Motor neuron (in vitro differentiated cells): ENCODE measurements around the gene IFT122. TPM values are rescaled to one million over a fixed set of nuclear protein-coding genes. Genes with fewer than 3 reads are reported as not detected.
A peak's percentile ranks its signal among the peaks of the same experiment; 100 is the strongest.
"Not testable (repeated sequence)": the region's sequence is repeated elsewhere in the genome, so short reads cannot be mapped to it uniquely, and the experiment has no call there.

ENCODE experiments used
- ATAC-seq, 8 experiments: fragments of 200-7000 bp; cut with Tn5 transposase; replicated peaks in 6 of 8; 2 replicates each; pipeline ENCODE4 v1.8.0; 2021; ENCODE audit warnings: mild to moderate bottlenecking in 8 of 8, moderate library complexity in 8 of 8
- H3K27ac ChIP-seq, 2 donors: fragments of 250-450 bp; sonication (Bioruptor Pico); 2 replicates each; pipeline ENCODE4 v1.9.0; 2021; ENCODE audit warnings: antibody characterized with exemption in 2 of 2, mild to moderate bottlenecking in 2 of 2, moderate library complexity in 1 of 2
- H3K4me1 ChIP-seq, 2 donors: fragments of 250-450 bp; sonication (Bioruptor Pico); replicated peaks in 1 of 2; 2 replicates each; pipeline ENCODE4 v1.6.1; 2021; ENCODE audit warnings: antibody characterized with exemption in 2 of 2, mild to moderate bottlenecking in 2 of 2, moderate library complexity in 1 of 2
- H3K4me3 ChIP-seq, 5 donors: fragments of 250-450 bp; sonication (Bioruptor Pico); 2 replicates each; pipeline ENCODE4 v1.9.0; 2021; ENCODE audit warnings: antibody characterized with exemption in 5 of 5, mild to moderate bottlenecking in 5 of 5, moderate library complexity in 4 of 5
- WGBS, 10 experiments: fragments of 450-650 bp; shearing (Covaris generic); methylation state at CpG; one replicate each; pipeline ENCODE4 v1.0.0; 2022; 5-methylcytosine and 5-hydroxymethylcytosine counted together
- in situ Hi-C, 9 experiments: fragments of 400-800 bp; cut with MboI; loops; one replicate each; pipeline ENCODE4 v1.15.0; 2021; ENCODE audit warnings: low sequenced_read_pairs in 9 of 9, low pct_unique_long_range_greater_than_20kb in 2 of 9; ENCODE audit not compliant: unreplicated experiment in 9 of 9
- total RNA-seq, 8 experiments: library from RNA; unstranded; fragments of 300-600 nt; gene quantifications; 2 replicates each; pipeline versions ENCODE4 v1.2.3 to v1.2.4, GENCODE V29; 2022

IFT122 gene
- total RNA-seq, 8 experiments from 2014 or later, result 8.4 to 34.5 (median 24.8) TPM

- Histone ChIP-seq H3K27ac (no peak overlapping the region), H3K4me1 (peaks cover 6 to 10% of the 10 kb centered on the region in 2 donors), H3K4me3 (no peak overlapping the region)
- in situ Hi-C loops, result loop anchor here in 5 of 9 experiments (25.0 kb wide), 5 partner anchors 126 to 451 kb away; partner anchors contain the start of gene PLXND1 (in 1 of the 5)
- WGBS, 10 experiments, result 100% methylated on average over 2 of the region's 2 CpGs; no CpG with 5 or more reads in 8 of the 10 experiments
- ATAC-seq, result no peak
Measured at GRCh38 chr3:129486664-129487035, 46.6 kb downstream of the IFT122 start.

GRCh38 chr3:129487183-129487867 is 47.3 kb downstream of the IFT122 start:
- 60 to 100% (median 95%) methylated on average over 1 to 6 of the region's 13 CpGs; no CpG with 5 or more reads in 5 of the 10 experiments for WGBS, 10 experiments
- ATAC-seq, result no peak
- H3K27ac ChIP-seq, result no peak overlapping the region
- in situ Hi-C loops, result loop anchor here in 5 of 9 experiments (25.0 kb wide), 5 partner anchors 125 to 450 kb away; partner anchors contain the start of gene PLXND1 (in 1 of the 5)
- H3K4me1 ChIP-seq, result peaks cover 6 to 7% of the 10 kb centered on the region in 2 donors
- H3K4me3 ChIP-seq, result no peak overlapping the region

GRCh38 chr3:129487868-129488335 is 47.9 kb downstream of the IFT122 start:
- WGBS, 10 experiments, result 100% methylated on average over 1 of the region's 4 CpGs; no CpG with 5 or more reads in 8 of the 10 experiments
- ATAC-seq, H3K27ac ChIP-seq, H3K4me1 ChIP-seq, H3K4me3 ChIP-seq: not testable (repeated sequence)
- in situ Hi-C loops, result loop anchor here in 5 of 9 experiments (25.0 kb wide), 5 partner anchors 124 to 449 kb away; partner anchors contain the start of gene PLXND1 (in 1 of the 5)

GRCh38 chr3:129489258-129489657 is 49.2 kb downstream of the IFT122 start:
- 75 to 100% (median 100%) methylated on average over 1 to 4 of the region's 10 CpGs; no CpG with 5 or more reads in 5 of the 10 experiments for WGBS, 10 experiments
- in situ Hi-C loops, result loop anchor here in 5 of 9 experiments (25.0 kb wide), 5 partner anchors 123 to 448 kb away; partner anchors contain the start of gene PLXND1 (in 1 of the 5)
- not testable (repeated sequence) for H3K4me1 ChIP-seq, H3K27ac ChIP-seq, H3K4me3 ChIP-seq, ATAC-seq

GRCh38 chr3:129490273-129490675 is 50.2 kb downstream of the IFT122 start:
- 0 to 28% (median 0%) methylated on average over 1 to 4 of the region's 5 CpGs; no CpG with 5 or more reads in 6 of the 10 experiments for WGBS, 10 experiments
- H3K4me1 ChIP-seq, result peaks cover 6 to 7% of the 10 kb centered on the region in 2 donors
- peak; percentile 88 to 99 (median 98) for ATAC-seq
- H3K27ac ChIP-seq, result peak overlapping the region in 1 of 2 donors; percentile 26
- in situ Hi-C loops, result loop anchor here in 5 of 9 experiments (25.0 kb wide), 5 partner anchors 122 to 447 kb away; partner anchors contain the start of gene PLXND1 (in 1 of the 5)
- no peak overlapping the region for H3K4me3 ChIP-seq

GRCh38 chr3:129491077-129491476 is 51.1 kb downstream of the IFT122 start:
- not testable (repeated sequence) for H3K27ac ChIP-seq, ATAC-seq, H3K4me1 ChIP-seq, H3K4me3 ChIP-seq
- in situ Hi-C loops, result loop anchor here in 5 of 9 experiments (25.0 kb wide), 5 partner anchors 121 to 446 kb away; partner anchors contain the start of gene PLXND1 (in 1 of the 5)
- WGBS, 10 experiments, result 77 to 100% (median 89%) methylated on average over 1 to 3 of the region's 4 CpGs; no CpG with 5 or more reads in 6 of the 10 experiments

GRCh38 chr3:129491794-129492193 is 51.8 kb downstream of the IFT122 start:
- Histone ChIP-seq H3K4me3 (no peak overlapping the region), H3K27ac (no peak overlapping the region), H3K4me1 (peaks cover 6 to 7% of the 10 kb centered on the region in 2 donors)
- in situ Hi-C loops, result loop anchor here in 5 of 9 experiments (25.0 kb wide), 5 partner anchors 121 to 446 kb away; partner anchors contain the start of gene PLXND1 (in 1 of the 5)
- WGBS, 10 experiments, result 93 to 100% (median 99%) methylated on average over 2 to 7 of the region's 9 CpGs; no CpG with 5 or more reads in 2 of the 10 experiments
- ATAC-seq, result no peak

GRCh38 chr3:129492691-129493090 is 52.7 kb downstream of the IFT122 start:
- peaks cover 6 to 7% of the 10 kb centered on the region in 2 donors for H3K4me1 ChIP-seq
- no peak overlapping the region for H3K4me3 ChIP-seq
- in situ Hi-C loops, result loop anchor here in 5 of 9 experiments (25.0 kb wide), 5 partner anchors 120 to 445 kb away; partner anchors contain the start of gene PLXND1 (in 1 of the 5)
- ATAC-seq, result no peak
- 20 to 100% (median 80%) methylated on average over 1 to 4 of the region's 4 CpGs; no CpG with 5 or more reads in 1 of the 10 experiments for WGBS, 10 experiments
- H3K27ac ChIP-seq, result no peak overlapping the region

GRCh38 chr3:129493206-129493605 is 53.2 kb downstream of the IFT122 start:
- ATAC-seq, result peak in 1 of 8 experiments; percentile 2
- Histone ChIP-seq H3K27ac (no peak overlapping the region), H3K4me1 (peaks cover 6 to 7% of the 10 kb centered on the region in 2 donors), H3K4me3 (no peak overlapping the region)
- in situ Hi-C loops, result loop anchor here in 5 of 9 experiments (25.0 kb wide), 5 partner anchors 119 to 444 kb away; partner anchors contain the start of gene PLXND1 (in 1 of the 5)
- WGBS, 10 experiments, result 72 to 93% (median 92%) methylated on average over 2 to 4 of the region's 4 CpGs; no CpG with 5 or more reads in 7 of the 10 experiments

GRCh38 chr3:129494499-129494898 is 54.5 kb downstream of the IFT122 start:
- WGBS, 10 experiments, result 70 to 100% (median 84%) methylated on average over 1 to 4 of the region's 5 CpGs; no CpG with 5 or more reads in 2 of the 10 experiments
- H3K4me3 ChIP-seq, H3K4me1 ChIP-seq, H3K27ac ChIP-seq, ATAC-seq: not testable (repeated sequence)
- in situ Hi-C loops, result loop anchor here in 5 of 9 experiments (25.0 kb wide), 5 partner anchors 118 to 443 kb away; partner anchors contain the start of gene PLXND1 (in 1 of the 5)

- not testable (repeated sequence) for H3K4me3 ChIP-seq, H3K4me1 ChIP-seq, H3K27ac ChIP-seq
- 0% methylated on average over 1 of the region's 10 CpGs; no CpG with 5 or more reads in 9 of the 10 experiments for WGBS, 10 experiments
- ATAC-seq, result peak in 4 of 8 experiments; percentile 18 to 55 (median 36)
- in situ Hi-C loops, result loop anchor here in 5 of 9 experiments (25.0 kb wide), 5 partner anchors 117 to 442 kb away; partner anchors contain the start of gene PLXND1 (in 1 of the 5)
Measured at GRCh38 chr3:129495006-129495639, 55.1 kb downstream of the IFT122 start.

- WGBS, 10 experiments, result 83 to 100% (median 88%) methylated on average over 1 to 2 of the region's 2 CpGs; no CpG with 5 or more reads in 6 of the 10 experiments
- not testable (repeated sequence) for H3K4me1 ChIP-seq, ATAC-seq, H3K27ac ChIP-seq, H3K4me3 ChIP-seq
- in situ Hi-C loops, result loop anchor here in 5 of 9 experiments (25.0 kb wide), 5 partner anchors 114 to 439 kb away; partner anchors contain the start of gene PLXND1 (in 1 of the 5)
Measured at GRCh38 chr3:129497876-129498275, 57.9 kb downstream of the IFT122 start.
